GM23338 (cell line): ENCODE results near the gene CASKIN2. TPM values are rescaled to one million over a fixed set of nuclear protein-coding genes. Genes with fewer than 3 reads are reported as not detected.
A peak's percentile ranks its signal among the peaks of the same experiment; 100 is the strongest.
"Not testable (repeated sequence)": the region's sequence is repeated elsewhere in the genome, so short reads cannot be mapped to it uniquely, and the experiment has no call there.

Source experiments
- ATAC-seq: fragments of 200-7000 bp; cut with Tn5 transposase; 3 replicates; pipeline ENCODE4 v1.9.1; 2020
- DNase-seq: peaks from one replicate; pipeline ENCODE4 v3.0.0-alpha.2; 2015; ENCODE audit warnings: low spot score
- H2AFZ ChIP-seq: fragments of 200-600 bp; sonication (generic); 2 replicates; pipeline ENCODE4 v1.8.0; 2016; ENCODE audit warnings: antibody characterized with exemption, mild to moderate bottlenecking, moderate library complexity
- H3F3A ChIP-seq: fragments of 200-600 bp; sonication (generic); replicated peaks from 2 replicates; pipeline ENCODE4 v1.8.0; 2017; ENCODE audit warnings: antibody characterized with exemption, mixed run types, low read depth
- H3K27ac ChIP-seq: fragments of 200-600 bp; sonication (generic); 2 replicates; pipeline ENCODE4 v1.6.1; 2016; ENCODE audit warnings: low read depth
- H3K27me3 ChIP-seq: fragments of 200-600 bp; sonication (generic); 2 replicates; pipeline ENCODE4 v1.8.0; 2016; ENCODE audit warnings: mild to moderate bottlenecking, mixed run types, moderate library complexity; ENCODE audit not compliant: insufficient read depth
- H3K36me3 ChIP-seq: fragments of 200-600 bp; sonication (generic); 2 replicates; pipeline ENCODE4 v1.8.0; 2016; ENCODE audit warnings: mild to moderate bottlenecking; ENCODE audit not compliant: insufficient read depth
- H3K4me1 ChIP-seq: fragments of 200-600 bp; sonication (generic); 2 replicates; pipeline ENCODE4 v1.8.0; 2016; ENCODE audit warnings: mild to moderate bottlenecking, moderate library complexity; ENCODE audit not compliant: insufficient read depth
- H3K4me2 ChIP-seq: fragments of 200-600 bp; sonication (generic); 2 replicates; pipeline ENCODE4 v1.7.1; 2017; ENCODE audit warnings: mixed run types
- H3K4me3 ChIP-seq: fragments of 200-600 bp; sonication (generic); 2 replicates; pipeline ENCODE4 v1.6.1; 2016; ENCODE audit warnings: mixed run types
- H3K79me2 ChIP-seq: fragments of 200-600 bp; sonication (generic); replicated peaks from 2 replicates; pipeline ENCODE4 v1.8.0; 2017; ENCODE audit warnings: mild to moderate bottlenecking; ENCODE audit not compliant: insufficient read depth
- H3K9me2 ChIP-seq: fragments of 200-600 bp; sonication (generic); 2 replicates; pipeline ENCODE4 v1.8.0; 2017; ENCODE audit not compliant: insufficient read depth
- H4K20me1 ChIP-seq: fragments of 200-600 bp; sonication (generic); replicated peaks from 2 replicates; pipeline ENCODE4 v1.8.0; 2017; ENCODE audit warnings: mild to moderate bottlenecking; ENCODE audit not compliant: insufficient read depth
- H3K27ac Mint-ChIP-seq: 2 replicates; pipeline ENCODE4 v1.8.0; 2020; ENCODE audit warnings: inconsistent platforms, mild to moderate bottlenecking, moderate library complexity, mixed read lengths
- H3K27me3 Mint-ChIP-seq: 3 replicates; pipeline ENCODE4 v1.8.0; 2022; ENCODE audit warnings: low read depth, mild to moderate bottlenecking, moderate library complexity, mixed read lengths, inconsistent platforms; ENCODE audit not compliant: insufficient read depth, poor library complexity
- H3K36me3 Mint-ChIP-seq: 3 replicates; pipeline ENCODE4 v1.8.0; 2021; ENCODE audit warnings: low read depth, mild to moderate bottlenecking, inconsistent platforms, moderate library complexity, mixed read lengths
- H3K4me1 Mint-ChIP-seq: 3 replicates; pipeline ENCODE4 v1.8.0; 2020; ENCODE audit warnings: mild to moderate bottlenecking, inconsistent platforms, mixed read lengths
- H3K4me3 Mint-ChIP-seq: 3 replicates; pipeline ENCODE4 v1.8.0; 2021; ENCODE audit warnings: moderate library complexity, mild to moderate bottlenecking, inconsistent platforms, mixed read lengths
- H3K9me3 Mint-ChIP-seq: 3 replicates; pipeline ENCODE4 v1.8.0; 2020; ENCODE audit warnings: moderate library complexity, mild to moderate bottlenecking, inconsistent platforms, mixed read lengths
- CREB1 ChIP-seq: fragments of 250-450 bp; sonication (Bioruptor Pico); IDR thresholded peaks from 2 replicates; pipeline ENCODE4 v1.5.0; 2020; ENCODE audit warnings: low read depth, mild to moderate bottlenecking, moderate library complexity
- EZH2 ChIP-seq: fragments of 200-600 bp; sonication (generic); IDR thresholded peaks from one replicate; pipeline ENCODE4 v1.8.0; 2017; ENCODE audit warnings: antibody characterized with exemption, mild to moderate bottlenecking, low read depth; ENCODE audit not compliant: unreplicated experiment
- EZH2phosphoT487 ChIP-seq: fragments of 200-600 bp; sonication (generic); IDR thresholded peaks from one replicate; pipeline ENCODE4 v1.8.1; 2018; ENCODE audit warnings: antibody characterized with exemption; ENCODE audit not compliant: unreplicated experiment
- JUNB ChIP-seq: IDR thresholded peaks from one replicate; pipeline ENCODE4 v1.6.1; 2016; ENCODE audit warnings: antibody characterized with exemption; ENCODE audit not compliant: unreplicated experiment
- NANOG ChIP-seq: IDR thresholded peaks from 2 replicates; pipeline ENCODE4 v1.6.1; 2016; ENCODE audit warnings: antibody characterized with exemption, borderline replicate concordance
- STAT1 ChIP-seq: IDR thresholded peaks from one replicate; pipeline ENCODE4 v1.6.1; 2016; ENCODE audit warnings: antibody characterized with exemption; ENCODE audit not compliant: unreplicated experiment
- ZNF331 ChIP-seq: fragments of 250-450 bp; sonication (Bioruptor Pico); IDR thresholded peaks from 2 replicates; pipeline ENCODE4 v1.5.0; 2020; ENCODE audit warnings: low read depth, mild to moderate bottlenecking, moderate library complexity
- polyA plus RNA-seq: library from polyadenylated mRNA; unstranded; fragments of >200 nt; fragmentation: Nextera tagmentation; extraction: Ambion mirVana; gene quantifications from 2 replicates; pipeline ENCODE4 v1.2.1, GENCODE V29; 2016
- total RNA-seq: library from RNA; depleted of rRNA; stranded (reverse); fragments of >200 nt; shearing (Covaris generic); gene quantifications from 2 replicates; pipeline ENCODE4 v1.2.3, GENCODE V29; 2014
- TF ChIP-seq, protein P1 (sequence below), 2 experiments: fragments of 200-600 bp in 1 of 2; sonication (generic) in 1 of 2; conservative IDR thresholded peaks; 2 replicates each; pipeline versions ENCODE4 v1.5.1 to v1.6.1; 2016 to 2017; ENCODE audit warnings: antibody characterized with exemption in 2 of 2, low read depth in 2 of 2, mild to moderate bottlenecking in 2 of 2, moderate library complexity in 1 of 2
- TF ChIP-seq, protein P2 (sequence below): IDR thresholded peaks from 2 replicates; pipeline ENCODE4 v1.6.1; 2016; ENCODE audit warnings: antibody characterized with exemption
- TF ChIP-seq, protein P3 (sequence below): IDR thresholded peaks from one replicate; pipeline ENCODE4 v1.6.1; 2018; ENCODE audit warnings: antibody characterized with exemption; ENCODE audit not compliant: unreplicated experiment

CASKIN2 gene
- total and polyA plus RNA-seq, 2 experiments from 2014 or later: 4.9 to 21.5 TPM

DNA sequence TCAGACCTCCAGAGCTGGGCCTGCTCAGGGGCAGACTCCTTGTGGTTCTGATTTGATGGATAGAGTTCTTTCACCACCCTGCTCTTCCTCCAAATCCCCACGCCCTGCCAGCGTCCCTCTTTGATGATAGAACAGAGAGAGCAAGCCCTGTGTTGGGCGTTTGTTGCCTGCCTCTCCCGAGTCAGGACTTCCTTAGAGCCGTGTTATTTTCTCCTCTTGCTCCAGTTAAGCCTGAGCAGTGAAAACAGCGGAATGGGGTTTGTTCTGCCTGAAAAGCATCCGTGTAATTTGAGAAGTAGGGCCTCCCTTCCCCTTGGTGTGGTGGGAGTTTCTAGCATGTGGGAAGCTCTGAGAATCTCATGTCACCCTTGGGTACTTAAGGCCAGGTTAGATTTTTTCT, 36.8 kb downstream of the CASKIN2 start (continued):
- TF ChIP-seq, protein P1, sequence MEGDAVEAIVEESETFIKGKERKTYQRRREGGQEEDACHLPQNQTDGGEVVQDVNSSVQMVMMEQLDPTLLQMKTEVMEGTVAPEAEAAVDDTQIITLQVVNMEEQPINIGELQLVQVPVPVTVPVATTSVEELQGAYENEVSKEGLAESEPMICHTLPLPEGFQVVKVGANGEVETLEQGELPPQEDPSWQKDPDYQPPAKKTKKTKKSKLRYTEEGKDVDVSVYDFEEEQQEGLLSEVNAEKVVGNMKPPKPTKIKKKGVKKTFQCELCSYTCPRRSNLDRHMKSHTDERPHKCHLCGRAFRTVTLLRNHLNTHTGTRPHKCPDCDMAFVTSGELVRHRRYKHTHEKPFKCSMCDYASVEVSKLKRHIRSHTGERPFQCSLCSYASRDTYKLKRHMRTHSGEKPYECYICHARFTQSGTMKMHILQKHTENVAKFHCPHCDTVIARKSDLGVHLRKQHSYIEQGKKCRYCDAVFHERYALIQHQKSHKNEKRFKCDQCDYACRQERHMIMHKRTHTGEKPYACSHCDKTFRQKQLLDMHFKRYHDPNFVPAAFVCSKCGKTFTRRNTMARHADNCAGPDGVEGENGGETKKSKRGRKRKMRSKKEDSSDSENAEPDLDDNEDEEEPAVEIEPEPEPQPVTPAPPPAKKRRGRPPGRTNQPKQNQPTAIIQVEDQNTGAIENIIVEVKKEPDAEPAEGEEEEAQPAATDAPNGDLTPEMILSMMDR (conservative IDR thresholded peaks at IDR 0.05; ENCODE audit: low read depth in 2 of 2): no peak
- TF ChIP-seq EZH2phosphoT487 (no peak), ZNF331 (CRISPR knock-in tag) (no peak), CREB1 (CRISPR knock-in tag) (no peak), NANOG (no peak)
- TF ChIP-seq, protein P2, sequence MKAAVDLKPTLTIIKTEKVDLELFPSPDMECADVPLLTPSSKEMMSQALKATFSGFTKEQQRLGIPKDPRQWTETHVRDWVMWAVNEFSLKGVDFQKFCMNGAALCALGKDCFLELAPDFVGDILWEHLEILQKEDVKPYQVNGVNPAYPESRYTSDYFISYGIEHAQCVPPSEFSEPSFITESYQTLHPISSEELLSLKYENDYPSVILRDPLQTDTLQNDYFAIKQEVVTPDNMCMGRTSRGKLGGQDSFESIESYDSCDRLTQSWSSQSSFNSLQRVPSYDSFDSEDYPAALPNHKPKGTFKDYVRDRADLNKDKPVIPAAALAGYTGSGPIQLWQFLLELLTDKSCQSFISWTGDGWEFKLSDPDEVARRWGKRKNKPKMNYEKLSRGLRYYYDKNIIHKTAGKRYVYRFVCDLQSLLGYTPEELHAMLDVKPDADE: no peak

DNA sequence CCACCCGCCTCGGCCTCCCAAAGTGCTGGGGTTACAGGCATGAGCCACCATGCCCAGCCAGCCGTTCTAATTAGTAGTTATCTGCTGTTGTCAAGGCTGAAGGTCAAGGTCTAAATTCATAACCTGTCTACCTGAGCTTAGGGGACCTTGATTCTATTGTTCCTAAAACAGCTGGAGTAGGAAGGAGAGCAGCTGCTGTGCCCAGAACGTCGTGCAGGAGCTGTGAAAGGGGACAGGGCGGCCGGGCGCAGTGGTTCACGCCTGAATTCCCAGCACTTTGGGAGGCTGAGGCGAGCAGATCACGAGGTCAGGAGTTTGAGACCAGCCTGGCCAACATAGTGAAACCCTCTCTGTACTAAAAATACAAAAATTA, 37.9 kb downstream of the CASKIN2 start:
- H3K4me1 ChIP-seq, H3F3A ChIP-seq, H2AFZ ChIP-seq, H3K79me2 ChIP-seq, H3K4me2 ChIP-seq, ATAC-seq, H4K20me1 ChIP-seq, H3K27ac ChIP-seq, H3K36me3 Mint-ChIP-seq, H3K27me3 ChIP-seq, H3K4me3 ChIP-seq, H3K9me3 Mint-ChIP-seq, H3K27ac Mint-ChIP-seq, H3K4me1 Mint-ChIP-seq, H3K36me3 ChIP-seq, H3K9me2 ChIP-seq, H3K4me3 Mint-ChIP-seq, DNase-seq: not testable (repeated sequence)
- H3K27me3 Mint-ChIP-seq: peaks cover 15% of the 10 kb centered on the region

DNA sequence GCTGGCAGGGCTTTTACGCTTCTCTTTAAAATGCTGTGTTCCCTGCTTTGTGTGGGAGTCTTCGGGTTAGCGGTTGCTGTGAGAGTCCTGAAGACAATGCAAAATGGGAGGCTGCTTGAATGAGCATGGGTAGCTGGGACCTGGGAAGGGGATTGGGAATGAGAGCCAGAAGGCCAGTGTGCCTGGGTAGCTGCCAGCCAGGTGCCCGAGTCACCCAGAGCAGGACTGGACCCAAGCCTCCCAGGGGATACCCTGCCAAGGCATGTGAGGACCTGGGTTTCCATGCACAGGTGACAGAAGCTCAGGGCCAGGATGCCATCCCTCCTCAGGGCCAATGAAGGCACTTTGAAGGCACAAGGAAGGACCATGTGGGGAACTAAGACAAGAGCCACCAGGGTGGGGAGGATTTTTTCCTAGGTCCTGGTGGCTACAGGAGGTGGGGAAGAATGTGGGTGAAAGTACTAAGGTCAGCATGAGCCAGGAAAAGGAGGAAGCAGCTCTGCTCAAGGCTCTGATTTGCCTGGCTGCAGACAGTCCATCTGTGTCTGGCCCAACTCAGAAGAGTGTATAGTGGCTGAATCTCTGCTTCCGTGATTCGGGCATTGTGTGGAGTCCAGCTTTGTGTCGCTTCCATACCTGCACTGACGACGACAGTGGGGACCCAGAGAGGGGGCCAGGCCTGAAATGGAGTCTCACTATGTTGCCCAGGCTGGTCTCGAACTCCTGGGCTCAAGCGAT, 38.4 kb downstream of the CASKIN2 start:
- H3K79me2 ChIP-seq: no peaks in the 10 kb centered on the region
- no peaks in the 10 kb centered on the region for H3K27me3 ChIP-seq
- no peaks in the 10 kb centered on the region for H3F3A ChIP-seq
- Mint-ChIP-seq H3K36me3 (peaks cover 11% of the 10 kb centered on the region; the same call in 2 of the 3 replicates), H3K4me1 (peaks cover 7% of the 10 kb centered on the region), H3K9me3 (no peaks in the 10 kb centered on the region), H3K27me3 (peaks cover 15% of the 10 kb centered on the region), H3K4me3 (no peak overlapping the region), H3K27ac (peak overlapping the region; percentile 14; the same call in 1 of the 2 replicates)
- no peaks in the 10 kb centered on the region for H3K36me3 ChIP-seq
- H2AFZ ChIP-seq: no peak overlapping the region
- no peaks in the 10 kb centered on the region for H3K9me2 ChIP-seq
- H3K4me2 ChIP-seq: no peak overlapping the region
- TF ChIP-seq, protein P3, sequence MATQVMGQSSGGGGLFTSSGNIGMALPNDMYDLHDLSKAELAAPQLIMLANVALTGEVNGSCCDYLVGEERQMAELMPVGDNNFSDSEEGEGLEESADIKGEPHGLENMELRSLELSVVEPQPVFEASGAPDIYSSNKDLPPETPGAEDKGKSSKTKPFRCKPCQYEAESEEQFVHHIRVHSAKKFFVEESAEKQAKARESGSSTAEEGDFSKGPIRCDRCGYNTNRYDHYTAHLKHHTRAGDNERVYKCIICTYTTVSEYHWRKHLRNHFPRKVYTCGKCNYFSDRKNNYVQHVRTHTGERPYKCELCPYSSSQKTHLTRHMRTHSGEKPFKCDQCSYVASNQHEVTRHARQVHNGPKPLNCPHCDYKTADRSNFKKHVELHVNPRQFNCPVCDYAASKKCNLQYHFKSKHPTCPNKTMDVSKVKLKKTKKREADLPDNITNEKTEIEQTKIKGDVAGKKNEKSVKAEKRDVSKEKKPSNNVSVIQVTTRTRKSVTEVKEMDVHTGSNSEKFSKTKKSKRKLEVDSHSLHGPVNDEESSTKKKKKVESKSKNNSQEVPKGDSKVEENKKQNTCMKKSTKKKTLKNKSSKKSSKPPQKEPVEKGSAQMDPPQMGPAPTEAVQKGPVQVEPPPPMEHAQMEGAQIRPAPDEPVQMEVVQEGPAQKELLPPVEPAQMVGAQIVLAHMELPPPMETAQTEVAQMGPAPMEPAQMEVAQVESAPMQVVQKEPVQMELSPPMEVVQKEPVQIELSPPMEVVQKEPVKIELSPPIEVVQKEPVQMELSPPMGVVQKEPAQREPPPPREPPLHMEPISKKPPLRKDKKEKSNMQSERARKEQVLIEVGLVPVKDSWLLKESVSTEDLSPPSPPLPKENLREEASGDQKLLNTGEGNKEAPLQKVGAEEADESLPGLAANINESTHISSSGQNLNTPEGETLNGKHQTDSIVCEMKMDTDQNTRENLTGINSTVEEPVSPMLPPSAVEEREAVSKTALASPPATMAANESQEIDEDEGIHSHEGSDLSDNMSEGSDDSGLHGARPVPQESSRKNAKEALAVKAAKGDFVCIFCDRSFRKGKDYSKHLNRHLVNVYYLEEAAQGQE: no peak
- TF ChIP-seq EZH2phosphoT487: no peak
- TF ChIP-seq CREB1 (CRISPR knock-in tag): no peak
- TF ChIP-seq JUNB: no peak
- no peak for TF ChIP-seq STAT1
- no peak for TF ChIP-seq ZNF331 (CRISPR knock-in tag)
- TF ChIP-seq EZH2: no peak
- ATAC-seq: no peak
- H3K27ac ChIP-seq: no peak overlapping the region
- H4K20me1 ChIP-seq: no peaks in the 10 kb centered on the region; the same call in 1 of the 2 replicates
- H3K4me1 ChIP-seq: peaks cover 5% of the 10 kb centered on the region; the same call in 1 of the 2 replicates
- H3K4me3 ChIP-seq: no peak overlapping the region
- DNase-seq: no peak
